ENCODE measurements around the gene SLC27A4.

DNA sequence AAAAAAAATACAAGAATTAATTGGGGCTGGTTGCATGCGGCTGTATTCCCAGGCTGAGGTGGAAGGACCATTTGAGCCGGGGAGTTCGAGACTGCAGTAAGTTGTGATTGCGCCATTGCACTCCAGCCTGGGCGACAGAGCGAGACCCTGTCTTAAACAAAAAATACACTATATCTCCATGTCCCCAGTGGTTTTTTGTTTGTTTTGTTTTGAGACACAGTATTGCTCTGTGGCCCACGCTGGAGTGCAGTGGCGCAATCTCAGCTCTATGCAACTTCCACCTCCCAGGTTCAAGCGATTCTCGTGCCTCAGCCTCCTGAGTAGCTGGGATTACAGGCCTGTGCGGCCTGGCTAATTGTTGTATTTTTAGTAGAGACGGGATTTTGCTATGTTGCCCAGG lies 16.5 kb upstream of the SLC27A4 start:
- TF ChIP-seq, protein P1, sequence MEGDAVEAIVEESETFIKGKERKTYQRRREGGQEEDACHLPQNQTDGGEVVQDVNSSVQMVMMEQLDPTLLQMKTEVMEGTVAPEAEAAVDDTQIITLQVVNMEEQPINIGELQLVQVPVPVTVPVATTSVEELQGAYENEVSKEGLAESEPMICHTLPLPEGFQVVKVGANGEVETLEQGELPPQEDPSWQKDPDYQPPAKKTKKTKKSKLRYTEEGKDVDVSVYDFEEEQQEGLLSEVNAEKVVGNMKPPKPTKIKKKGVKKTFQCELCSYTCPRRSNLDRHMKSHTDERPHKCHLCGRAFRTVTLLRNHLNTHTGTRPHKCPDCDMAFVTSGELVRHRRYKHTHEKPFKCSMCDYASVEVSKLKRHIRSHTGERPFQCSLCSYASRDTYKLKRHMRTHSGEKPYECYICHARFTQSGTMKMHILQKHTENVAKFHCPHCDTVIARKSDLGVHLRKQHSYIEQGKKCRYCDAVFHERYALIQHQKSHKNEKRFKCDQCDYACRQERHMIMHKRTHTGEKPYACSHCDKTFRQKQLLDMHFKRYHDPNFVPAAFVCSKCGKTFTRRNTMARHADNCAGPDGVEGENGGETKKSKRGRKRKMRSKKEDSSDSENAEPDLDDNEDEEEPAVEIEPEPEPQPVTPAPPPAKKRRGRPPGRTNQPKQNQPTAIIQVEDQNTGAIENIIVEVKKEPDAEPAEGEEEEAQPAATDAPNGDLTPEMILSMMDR (IDR thresholded peaks at IDR 0.05): no peak
- TF ChIP-seq POLR2AphosphoS5 (IDR thresholded peaks at IDR 0.05): no peak
- TF ChIP-seq EP300 (IDR thresholded peaks at IDR 0.05): no peak
